HepG2 (cell line): Measurements from ENCODE around the gene KLHL11. TPM values are rescaled to one million over a fixed set of nuclear protein-coding genes. Genes with fewer than 3 reads are reported as not detected.
A peak's percentile ranks its signal among the peaks of the same experiment; 100 is the strongest.

ENCODE experiments used
- CBFB ChIP-seq: sonication (generic); formaldehyde crosslinking; IDR thresholded peaks from 2 replicates; pipeline ENCODE4 v1.4.0; 2020; ENCODE audit warnings: missing genetic modification reagents
- FOSL2 ChIP-seq: sonication (generic); formaldehyde crosslinking; IDR thresholded peaks from 2 replicates; pipeline ENCODE4 v1.4.0; 2020; ENCODE audit warnings: missing genetic modification reagents
- FOXA1 ChIP-seq, 2 experiments: fragments of 450-650 bp in 1 of 2; sonication (generic) in 1 of 2; formaldehyde crosslinking in 1 of 2; IDR thresholded peaks; 2 replicates each; pipeline versions ENCODE4 v1.4.0 to v1.6.1; 2016 to 2020; ENCODE audit warnings: missing genetic modification reagents in 1 of 2
- GZF1 ChIP-seq: sonication (generic); formaldehyde crosslinking; IDR thresholded peaks from 2 replicates; pipeline ENCODE4 v1.5.1; 2020; ENCODE audit warnings: mild to moderate bottlenecking, missing genetic modification reagents
- NCOA2 ChIP-seq: sonication (generic); formaldehyde crosslinking; IDR thresholded peaks from 2 replicates; pipeline ENCODE4 v1.8.0; 2022; ENCODE audit warnings: inconsistent platforms
- RBM22 ChIP-seq: fragments of 200-400 bp; formaldehyde crosslinking; optimal IDR thresholded peaks from 2 replicates; pipeline ENCODE3; 2017; ENCODE audit warnings: mild to moderate bottlenecking, low read length, moderate library complexity
- SETDB1 ChIP-seq: sonication (generic); formaldehyde crosslinking; IDR thresholded peaks from 2 replicates; pipeline ENCODE4 v1.5.1; 2020; ENCODE audit warnings: missing genetic modification reagents, mild to moderate bottlenecking, borderline replicate concordance
- YEATS2 ChIP-seq: sonication (generic); formaldehyde crosslinking; IDR thresholded peaks from 2 replicates; pipeline ENCODE4 v1.4.0; 2020; ENCODE audit warnings: missing genetic modification reagents, borderline replicate concordance
- ZBTB39 ChIP-seq: sonication (generic); formaldehyde crosslinking; IDR thresholded peaks from 2 replicates; pipeline ENCODE4 v1.5.0; 2020; ENCODE audit warnings: missing genetic modification reagents
- ZFP91 ChIP-seq: sonication (generic); formaldehyde crosslinking; IDR thresholded peaks from 2 replicates; pipeline ENCODE4 v1.9.0; 2022; ENCODE audit warnings: missing genetic modification reagents, mild to moderate bottlenecking, borderline replicate concordance
- ZNF205 ChIP-seq: IDR thresholded peaks from 2 replicates; pipeline ENCODE4 v1.6.1; 2018; ENCODE audit warnings: missing biosample characterization, missing genetic modification reagents
- ZNF781 ChIP-seq: sonication (generic); formaldehyde crosslinking; IDR thresholded peaks from 2 replicates; pipeline ENCODE4 v1.5.1; 2020; ENCODE audit warnings: borderline replicate concordance, mild to moderate bottlenecking, missing genetic modification reagents; ENCODE audit errors: not compliant biosample characterization
- ZSCAN29 ChIP-seq: sonication (generic); formaldehyde crosslinking; conservative IDR thresholded peaks from 2 replicates; pipeline ENCODE4 v1.4.0; 2020; ENCODE audit warnings: mild to moderate bottlenecking, missing genetic modification reagents
- polyA plus RNA-seq, 8 experiments: library from polyadenylated mRNA; depleted of rRNA in 3 of 8; stranded (reverse) in 7 of 8; unstranded in 1 of 8; fragments of >200 nt; fragmentation: Illumina TruSeq in 4 of 8; extraction: Trizol in 4 of 8; gene quantifications; 2 replicates each; pipeline versions ENCODE4 v1.2.1 to v1.2.3, GENCODE V29; 2011 to 2016; ENCODE audit warnings: low read depth in 4 of 8, missing spikeins in 1 of 8, mixed read lengths in 1 of 8; ENCODE audit not compliant: insufficient read depth in 1 of 8
- total RNA-seq, 5 experiments: library from RNA; depleted of rRNA; stranded (reverse); fragments of >200 nt; fragmentation: Illumina TruSeq; extraction: Trizol; gene quantifications; 2 replicates each; pipeline ENCODE4 v1.2.3, GENCODE V29; 2016; ENCODE audit warnings: low read depth in 1 of 5
- TF ChIP-seq, protein P1 (sequence below): sonication (generic); formaldehyde crosslinking; IDR thresholded peaks from 2 replicates; pipeline ENCODE4 v1.5.0; 2020; ENCODE audit warnings: mild to moderate bottlenecking, missing genetic modification reagents, borderline replicate concordance
- TF ChIP-seq, protein P2 (sequence below): sonication (generic); formaldehyde crosslinking; IDR thresholded peaks from 2 replicates; pipeline ENCODE4 v1.5.0; 2020; ENCODE audit warnings: missing genetic modification reagents, mild to moderate bottlenecking, borderline replicate concordance
- TF ChIP-seq, protein P3 (sequence below): sonication (generic); formaldehyde crosslinking; IDR thresholded peaks from 2 replicates; pipeline ENCODE4 v1.8.1; 2023; ENCODE audit warnings: mild to moderate bottlenecking, missing genetic modification reagents
- TF ChIP-seq, protein P4 (sequence below): sonication (generic); formaldehyde crosslinking; IDR thresholded peaks from 2 replicates; pipeline ENCODE4 v1.4.0; 2020; ENCODE audit warnings: missing genetic modification reagents, borderline replicate concordance

The KLHL11 gene
- total and polyA plus RNA-seq, 2 of the 13 experiments (the other 11 are each of a cell fraction or from before 2014, with no cell fraction given) = 7.7 to 27.5 TPM

DNA sequence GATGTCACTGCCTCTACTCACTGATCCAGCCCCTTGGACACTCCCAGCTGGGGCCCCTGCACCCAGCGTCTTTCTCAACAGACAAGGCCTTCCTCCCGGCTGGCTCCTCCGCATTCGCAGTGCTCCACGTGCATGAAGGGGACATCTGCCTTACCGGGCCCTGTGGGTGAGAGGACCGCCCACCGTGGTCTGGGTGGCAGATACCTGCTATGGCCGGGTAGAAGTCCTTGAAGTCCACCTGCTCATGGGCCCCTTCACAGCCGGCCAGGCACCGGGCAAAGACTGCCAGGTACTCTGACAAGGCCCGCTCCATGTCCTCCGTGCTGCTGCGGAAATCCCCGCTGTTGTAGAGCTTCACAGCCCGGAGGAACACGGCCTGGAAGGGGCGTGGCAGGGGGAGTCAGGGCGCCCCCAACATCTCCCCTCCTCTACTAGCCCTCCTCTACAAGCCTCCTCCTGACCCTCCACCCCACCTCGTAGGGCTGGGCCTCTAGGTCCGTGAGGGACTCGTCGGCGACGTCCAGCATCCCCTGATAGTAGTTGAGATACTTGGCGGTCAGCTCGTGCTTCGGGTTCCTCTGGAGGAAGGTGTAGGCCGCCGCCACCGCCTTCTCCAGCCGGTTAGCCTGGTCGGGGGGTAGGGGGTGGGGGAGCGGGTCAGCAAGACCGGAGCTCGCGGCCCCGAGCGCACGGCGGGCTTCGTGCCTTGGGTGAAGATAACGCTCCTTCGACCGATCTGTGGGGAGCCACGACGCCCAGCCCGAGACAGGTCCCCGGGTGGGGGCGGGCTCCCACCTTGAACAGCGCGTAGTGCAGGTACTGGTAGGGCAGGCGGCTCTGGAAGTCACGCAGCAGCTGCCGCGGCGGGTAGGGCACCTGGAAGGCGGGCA lies 54.3 kb downstream of the KLHL11 start (continued):
- TF ChIP-seq ZFP91 (CRISPR knock-in tag) (peak; percentile 84; the same call in 1 of the 2 replicates), CBFB (CRISPR knock-in tag) (no peak), RBM22 (no peak), ZNF781 (CRISPR knock-in tag) (no peak), ZBTB39 (no peak), ZNF205 (CRISPR knock-in tag) (peak; percentile 1; the same call in 1 of the 2 replicates), GZF1 (CRISPR knock-in tag) (no peak), FOSL2 (CRISPR knock-in tag) (no peak), FOXA1 (IDR thresholded peaks at IDR 0.05) (no peak), FOXA1 (CRISPR knock-in tag; IDR thresholded peaks at IDR 0.05) (no peak), YEATS2 (CRISPR knock-in tag) (0 out of 2 replicates have a peak, but pooled peaks have one; percentile 7), NCOA2 (CRISPR knock-in tag) (peak; percentile 6; the same call in 1 of the 2 replicates), ZSCAN29 (CRISPR knock-in tag) (no peak), SETDB1 (CRISPR knock-in tag) (0 out of 2 replicates have a peak, but pooled peaks have one; percentile 9)
- TF ChIP-seq, protein P1, sequence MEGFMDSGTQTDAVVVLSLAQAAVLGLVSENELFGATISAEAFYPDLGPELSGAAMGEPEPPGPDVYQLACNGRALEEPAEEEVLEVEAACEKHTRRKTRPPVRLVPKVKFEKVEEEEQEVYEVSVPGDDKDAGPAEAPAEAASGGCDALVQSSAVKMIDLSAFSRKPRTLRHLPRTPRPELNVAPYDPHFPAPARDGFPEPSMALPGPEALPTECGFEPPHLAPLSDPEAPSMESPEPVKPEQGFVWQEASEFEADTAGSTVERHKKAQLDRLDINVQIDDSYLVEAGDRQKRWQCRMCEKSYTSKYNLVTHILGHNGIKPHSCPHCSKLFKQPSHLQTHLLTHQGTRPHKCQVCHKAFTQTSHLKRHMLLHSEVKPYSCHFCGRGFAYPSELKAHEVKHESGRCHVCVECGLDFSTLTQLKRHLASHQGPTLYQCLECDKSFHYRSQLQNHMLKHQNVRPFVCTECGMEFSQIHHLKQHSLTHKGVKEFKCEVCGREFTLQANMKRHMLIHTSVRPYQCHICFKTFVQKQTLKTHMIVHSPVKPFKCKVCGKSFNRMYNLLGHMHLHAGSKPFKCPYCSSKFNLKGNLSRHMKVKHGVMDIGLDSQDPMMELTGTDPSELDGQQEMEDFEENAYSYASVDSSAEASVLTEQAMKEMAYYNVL (CRISPR knock-in tag) = no peak
- TF ChIP-seq, protein P2, sequence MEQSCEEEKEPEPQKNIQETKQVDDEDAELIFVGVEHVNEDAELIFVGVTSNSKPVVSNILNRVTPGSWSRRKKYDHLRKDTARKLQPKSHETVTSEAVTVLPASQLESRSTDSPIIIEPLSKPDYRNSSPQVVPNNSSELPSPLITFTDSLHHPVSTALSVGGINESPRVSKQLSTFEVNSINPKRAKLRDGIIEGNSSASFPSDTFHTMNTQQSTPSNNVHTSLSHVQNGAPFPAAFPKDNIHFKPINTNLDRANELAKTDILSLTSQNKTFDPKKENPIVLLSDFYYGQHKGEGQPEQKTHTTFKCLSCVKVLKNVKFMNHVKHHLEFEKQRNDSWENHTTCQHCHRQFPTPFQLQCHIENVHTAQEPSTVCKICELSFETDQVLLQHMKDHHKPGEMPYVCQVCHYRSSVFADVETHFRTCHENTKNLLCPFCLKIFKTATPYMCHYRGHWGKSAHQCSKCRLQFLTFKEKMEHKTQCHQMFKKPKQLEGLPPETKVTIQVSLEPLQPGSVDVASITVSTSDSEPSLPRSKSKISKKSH (CRISPR knock-in tag) = peak; percentile 69; the same call in 1 of the 2 replicates
- TF ChIP-seq, protein P3, sequence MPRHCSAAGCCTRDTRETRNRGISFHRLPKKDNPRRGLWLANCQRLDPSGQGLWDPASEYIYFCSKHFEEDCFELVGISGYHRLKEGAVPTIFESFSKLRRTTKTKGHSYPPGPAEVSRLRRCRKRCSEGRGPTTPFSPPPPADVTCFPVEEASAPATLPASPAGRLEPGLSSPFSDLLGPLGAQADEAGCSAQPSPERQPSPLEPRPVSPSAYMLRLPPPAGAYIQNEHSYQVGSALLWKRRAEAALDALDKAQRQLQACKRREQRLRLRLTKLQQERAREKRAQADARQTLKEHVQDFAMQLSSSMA (CRISPR knock-in tag) = 0 out of 2 replicates have a peak, but pooled peaks have one; percentile 56
- TF ChIP-seq, protein P4, sequence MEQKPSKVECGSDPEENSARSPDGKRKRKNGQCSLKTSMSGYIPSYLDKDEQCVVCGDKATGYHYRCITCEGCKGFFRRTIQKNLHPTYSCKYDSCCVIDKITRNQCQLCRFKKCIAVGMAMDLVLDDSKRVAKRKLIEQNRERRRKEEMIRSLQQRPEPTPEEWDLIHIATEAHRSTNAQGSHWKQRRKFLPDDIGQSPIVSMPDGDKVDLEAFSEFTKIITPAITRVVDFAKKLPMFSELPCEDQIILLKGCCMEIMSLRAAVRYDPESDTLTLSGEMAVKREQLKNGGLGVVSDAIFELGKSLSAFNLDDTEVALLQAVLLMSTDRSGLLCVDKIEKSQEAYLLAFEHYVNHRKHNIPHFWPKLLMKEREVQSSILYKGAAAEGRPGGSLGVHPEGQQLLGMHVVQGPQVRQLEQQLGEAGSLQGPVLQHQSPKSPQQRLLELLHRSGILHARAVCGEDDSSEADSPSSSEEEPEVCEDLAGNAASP (CRISPR knock-in tag) = no peak
